Activated T-cell treated with anti-CD3 and anti-CD28 coated beads, Interleukin-2, amount 50 U/mL, for 72 hours (primary cell): Measurements from ENCODE around the gene PLD5. TPM values are rescaled to one million over a fixed set of nuclear protein-coding genes. Genes with fewer than 3 reads are reported as not detected.
A peak's percentile ranks its signal among the peaks of the same experiment; 100 is the strongest.

Experiments
- ATAC-seq, 2 donors: fragments of 150-1000 bp; cut with Tn5 transposase; replicated peaks in 1 of 2; 2 replicates each; pipeline ENCODE4 v1.10.0; 2021; ENCODE audit warnings: moderate library complexity in 2 of 2, mild to moderate bottlenecking in 1 of 2
- DNase-seq, 2 donors: peaks; one replicate each; pipeline ENCODE4 v3.0.0; 2021 to 2022; ENCODE audit warnings: mixed read lengths in 1 of 2
- H3K27ac Mint-ChIP-seq: one replicate; pipeline ENCODE4 v1.8.0; 2022; ENCODE audit warnings: mild to moderate bottlenecking, moderate library complexity, mixed read lengths
- H3K27me3 Mint-ChIP-seq: one replicate; pipeline ENCODE4 v1.8.0; 2022; ENCODE audit warnings: low read depth, mixed read lengths
- H3K36me3 Mint-ChIP-seq, 2 donors: one replicate each; pipeline ENCODE4 v1.8.0; 2022; ENCODE audit warnings: mixed read lengths in 2 of 2, mild to moderate bottlenecking in 1 of 2; ENCODE audit not compliant: insufficient read depth in 2 of 2
- H3K4me1 Mint-ChIP-seq: one replicate; pipeline ENCODE4 v1.8.0; 2022; ENCODE audit warnings: low read depth, mixed read lengths
- H3K4me3 Mint-ChIP-seq, 2 donors: one replicate each; pipeline ENCODE4 v1.8.0; 2022; ENCODE audit warnings: mild to moderate bottlenecking in 2 of 2, mixed read lengths in 2 of 2, moderate library complexity in 2 of 2
- H3K9me3 Mint-ChIP-seq, 2 donors: one replicate each; pipeline ENCODE4 v1.8.0; 2022; ENCODE audit warnings: mixed read lengths in 2 of 2
- total RNA-seq, 2 donors: library from RNA; stranded (reverse); gene quantifications; one replicate each; pipeline ENCODE4 v1.2.3, GENCODE V29; 2022

The PLD5 gene
- total RNA-seq, 2 donors from 2014 or later, result not detected

GRCh38 chr1:242178924-242179708 is 345.4 kb downstream of the PLD5 start:
- H3K27ac Mint-ChIP-seq, result no peak overlapping the region
- DNase-seq (no peak), ATAC-seq (no peak)
- no peaks in the 10 kb centered on the region for H3K4me1 Mint-ChIP-seq
- no peaks in the 10 kb centered on the region for H3K27me3 Mint-ChIP-seq
- no peak overlapping the region for H3K4me3 Mint-ChIP-seq
- peaks cover 1 to 2% of the 10 kb centered on the region in 2 donors for H3K9me3 Mint-ChIP-seq
- H3K36me3 Mint-ChIP-seq, result no peaks in the 10 kb centered on the region

DNA sequence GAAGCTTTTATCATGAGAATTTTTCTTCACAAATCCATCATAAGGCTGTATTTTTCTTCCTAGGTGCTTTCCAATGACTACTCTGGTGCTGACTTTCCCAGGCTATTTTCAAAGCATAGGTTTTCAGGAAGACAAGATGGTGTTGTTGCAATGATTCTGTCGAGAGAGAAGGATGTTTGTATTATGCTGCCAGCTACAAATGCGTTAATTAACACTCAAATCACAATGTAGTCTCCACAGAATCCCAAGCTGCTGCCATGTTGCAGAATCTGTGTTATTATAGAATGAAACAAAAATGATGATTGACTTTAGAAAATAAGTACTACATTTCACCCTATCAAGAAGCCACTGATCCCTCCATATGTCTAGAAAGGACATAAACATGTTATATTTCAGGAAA is 346.1 kb downstream of the PLD5 start:
- Mint-ChIP-seq H3K27me3 (no peaks in the 10 kb centered on the region), H3K36me3 (no peaks in the 10 kb centered on the region), H3K4me3 (no peak overlapping the region), H3K27ac (no peak overlapping the region), H3K9me3 (peaks cover 1 to 2% of the 10 kb centered on the region in 2 donors), H3K4me1 (no peaks in the 10 kb centered on the region)
- no peak for ATAC-seq
- no peak for DNase-seq

GRCh38 chr1:242162140-242162539 is 362.4 kb downstream of the PLD5 start:
- Mint-ChIP-seq H3K4me1 (no peaks in the 10 kb centered on the region), H3K27me3 (no peaks in the 10 kb centered on the region), H3K27ac (no peak overlapping the region), H3K4me3 (no peak overlapping the region), H3K36me3 (no peaks in the 10 kb centered on the region), H3K9me3 (peaks cover 0 to 1% of the 10 kb centered on the region in 2 donors)
- DNase-seq, result no peak
- no peak for ATAC-seq

GRCh38 chr1:242147096-242147976 is 377.2 kb downstream of the PLD5 start:
- H3K4me3 Mint-ChIP-seq, result peak overlapping the region in 1 of 2 donors; percentile 11
- no peak for ATAC-seq
- H3K27ac Mint-ChIP-seq, result no peak overlapping the region
- H3K36me3 Mint-ChIP-seq, result peaks cover 0 to 1% of the 10 kb centered on the region in 2 donors
- H3K4me1 Mint-ChIP-seq, result no peaks in the 10 kb centered on the region
- H3K27me3 Mint-ChIP-seq, result no peaks in the 10 kb centered on the region
- no peak for DNase-seq
- no peaks in the 10 kb centered on the region for H3K9me3 Mint-ChIP-seq

DNA sequence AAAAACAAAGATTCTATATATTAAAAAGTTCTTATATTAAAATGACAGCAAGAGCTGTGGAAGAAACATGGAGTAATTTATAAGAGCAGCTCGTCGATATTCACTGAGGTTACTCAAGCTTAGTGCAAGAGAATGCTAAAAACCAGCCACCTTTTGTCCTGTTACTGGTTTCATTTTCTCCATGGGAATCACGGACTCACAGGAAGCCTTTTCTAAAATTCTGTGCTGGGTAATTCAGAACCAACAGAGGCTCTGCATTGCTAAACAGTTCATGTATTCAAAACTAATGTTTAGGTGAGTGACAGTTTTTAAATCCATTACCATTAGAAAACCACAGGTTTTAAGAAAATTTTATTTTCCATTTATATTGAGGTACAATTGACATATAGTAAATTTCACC is 377.8 kb downstream of the PLD5 start:
- Mint-ChIP-seq H3K4me1 (no peaks in the 10 kb centered on the region), H3K4me3 (no peak overlapping the region), H3K27ac (no peak overlapping the region), H3K27me3 (no peaks in the 10 kb centered on the region), H3K36me3 (peaks cover 0 to 1% of the 10 kb centered on the region in 2 donors), H3K9me3 (no peaks in the 10 kb centered on the region)
- ATAC-seq (no peak), DNase-seq (no peak)

GRCh38 chr1:242140836-242141235 is 383.7 kb downstream of the PLD5 start:
- peaks cover 0 to 1% of the 10 kb centered on the region in 2 donors for H3K36me3 Mint-ChIP-seq
- no peak for ATAC-seq
- DNase-seq, result no peak
- H3K4me1 Mint-ChIP-seq, result peaks cover 5% of the 10 kb centered on the region
- H3K9me3 Mint-ChIP-seq, result no peaks in the 10 kb centered on the region
- H3K27me3 Mint-ChIP-seq, result peaks cover 6% of the 10 kb centered on the region
- H3K4me3 Mint-ChIP-seq, result no peak overlapping the region
- H3K27ac Mint-ChIP-seq, result no peak overlapping the region

DNA sequence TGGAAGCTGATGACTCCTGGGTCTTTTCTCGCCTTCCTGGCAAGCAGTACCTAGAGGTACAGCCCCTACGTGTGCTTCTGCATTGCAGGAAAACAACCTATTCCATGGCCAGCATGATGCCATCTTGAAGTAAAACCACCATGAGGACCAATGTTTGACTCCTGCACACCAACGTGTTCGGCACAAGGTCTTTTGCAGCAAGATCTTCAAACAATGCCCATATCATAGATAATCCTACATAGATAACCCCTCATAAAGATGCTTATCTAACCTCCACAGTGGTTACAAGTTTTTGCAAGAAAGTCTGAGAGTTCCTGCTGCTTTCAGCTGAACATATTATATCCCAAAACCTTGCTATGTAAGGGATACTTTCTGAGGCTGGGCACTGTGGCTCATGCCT is 384.5 kb downstream of the PLD5 start:
- H3K4me1 Mint-ChIP-seq, result peaks cover 5% of the 10 kb centered on the region
- H3K27ac Mint-ChIP-seq, result no peak overlapping the region
- no peaks in the 10 kb centered on the region for H3K36me3 Mint-ChIP-seq
- DNase-seq, result no peak
- peaks cover 6% of the 10 kb centered on the region for H3K27me3 Mint-ChIP-seq
- no peak for ATAC-seq
- no peak overlapping the region for H3K4me3 Mint-ChIP-seq
- no peaks in the 10 kb centered on the region for H3K9me3 Mint-ChIP-seq

GRCh38 chr1:242139442-242139841 is 385.1 kb downstream of the PLD5 start:
- Mint-ChIP-seq H3K27me3 (peaks cover 6% of the 10 kb centered on the region), H3K4me1 (peaks cover 5% of the 10 kb centered on the region), H3K4me3 (no peak overlapping the region), H3K36me3 (no peaks in the 10 kb centered on the region), H3K9me3 (no peaks in the 10 kb centered on the region), H3K27ac (no peak overlapping the region)
- DNase-seq, result no peak
- no peak for ATAC-seq

DNA sequence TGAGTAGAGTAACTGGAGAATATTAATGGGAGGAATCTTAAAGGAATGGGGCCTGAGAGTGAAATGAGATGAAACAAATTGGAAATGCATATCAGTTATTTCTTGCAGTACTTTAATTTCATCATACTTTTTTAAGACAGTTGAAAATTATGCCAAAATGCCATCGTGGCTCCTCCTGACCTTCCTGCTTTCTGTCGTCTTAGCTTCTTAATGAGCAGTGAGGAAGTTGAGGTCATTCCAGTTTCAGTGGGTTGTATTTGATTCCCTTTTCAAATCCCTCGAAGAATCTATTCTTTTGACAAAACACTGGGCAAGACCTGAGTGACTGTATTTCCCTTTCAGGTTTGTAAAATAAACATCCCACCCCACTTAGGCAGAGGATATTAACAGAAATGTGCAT is 390.7 kb downstream of the PLD5 start:
- ATAC-seq (no peak), DNase-seq (no peak)
- H3K27ac Mint-ChIP-seq, result no peak overlapping the region
- no peaks in the 10 kb centered on the region for H3K27me3 Mint-ChIP-seq
- peaks cover 3 to 6% of the 10 kb centered on the region in 2 donors for H3K9me3 Mint-ChIP-seq
- H3K4me1 Mint-ChIP-seq, result no peaks in the 10 kb centered on the region
- H3K4me3 Mint-ChIP-seq, result no peak overlapping the region
- H3K36me3 Mint-ChIP-seq, result no peaks in the 10 kb centered on the region

DNA sequence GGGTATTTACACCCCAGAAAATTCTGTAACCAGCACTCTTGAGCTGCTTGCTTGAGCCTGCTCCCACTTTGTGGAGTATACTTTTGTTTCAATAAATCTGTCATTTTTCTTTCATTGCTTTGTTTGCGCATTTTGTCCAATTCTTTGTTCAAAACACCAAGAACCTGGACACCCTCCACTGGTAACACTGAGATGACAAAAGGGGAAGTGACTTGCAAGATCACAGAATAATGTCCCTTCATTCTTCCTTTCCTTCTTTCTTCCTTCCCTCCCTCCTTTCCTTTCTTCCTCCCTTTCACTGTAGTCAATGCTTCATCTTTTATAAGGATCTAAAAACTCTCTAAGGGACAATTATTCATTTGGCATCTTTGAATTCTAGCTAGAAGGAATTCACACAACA is 391.1 kb downstream of the PLD5 start:
- Mint-ChIP-seq H3K36me3 (no peaks in the 10 kb centered on the region), H3K4me3 (no peak overlapping the region), H3K9me3 (peaks cover 3 to 6% of the 10 kb centered on the region in 2 donors), H3K27me3 (no peaks in the 10 kb centered on the region), H3K27ac (no peak overlapping the region), H3K4me1 (no peaks in the 10 kb centered on the region)
- ATAC-seq (no peak), DNase-seq (no peak)

DNA sequence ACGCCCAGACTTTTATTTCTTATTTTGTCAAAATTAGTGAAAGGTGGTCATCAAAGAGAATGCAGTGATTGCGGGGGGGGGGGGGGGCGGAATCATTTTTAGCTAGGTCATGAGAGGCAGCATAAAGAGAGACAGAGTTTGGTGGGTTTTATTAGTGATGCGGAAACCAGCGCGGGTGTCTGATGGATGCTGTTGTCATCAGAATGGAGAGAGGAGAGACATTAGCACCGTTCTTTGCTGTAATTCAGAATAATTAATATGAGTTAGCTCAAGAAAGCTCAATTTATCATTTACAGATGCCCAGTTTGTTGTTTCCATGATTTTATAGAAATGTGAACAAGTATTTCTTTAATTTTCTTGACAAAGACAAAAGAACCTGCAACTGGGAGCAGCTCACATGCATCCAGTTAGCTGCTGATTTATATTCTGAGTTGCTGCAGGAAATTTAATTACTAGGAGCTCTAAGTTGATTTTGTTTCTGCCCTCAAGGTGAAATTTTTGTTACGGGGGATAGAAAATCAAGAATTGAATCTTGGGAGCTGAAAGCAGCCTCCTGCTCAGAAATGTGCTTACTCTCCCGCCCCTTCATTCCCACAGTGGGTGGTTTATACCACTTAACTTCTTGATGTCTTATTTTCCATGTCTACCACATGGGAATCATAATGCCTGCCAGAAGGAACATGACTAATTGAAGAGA is 392.2 kb downstream of the PLD5 start:
- H3K27me3 Mint-ChIP-seq, result no peaks in the 10 kb centered on the region
- DNase-seq, result no peak

DNA sequence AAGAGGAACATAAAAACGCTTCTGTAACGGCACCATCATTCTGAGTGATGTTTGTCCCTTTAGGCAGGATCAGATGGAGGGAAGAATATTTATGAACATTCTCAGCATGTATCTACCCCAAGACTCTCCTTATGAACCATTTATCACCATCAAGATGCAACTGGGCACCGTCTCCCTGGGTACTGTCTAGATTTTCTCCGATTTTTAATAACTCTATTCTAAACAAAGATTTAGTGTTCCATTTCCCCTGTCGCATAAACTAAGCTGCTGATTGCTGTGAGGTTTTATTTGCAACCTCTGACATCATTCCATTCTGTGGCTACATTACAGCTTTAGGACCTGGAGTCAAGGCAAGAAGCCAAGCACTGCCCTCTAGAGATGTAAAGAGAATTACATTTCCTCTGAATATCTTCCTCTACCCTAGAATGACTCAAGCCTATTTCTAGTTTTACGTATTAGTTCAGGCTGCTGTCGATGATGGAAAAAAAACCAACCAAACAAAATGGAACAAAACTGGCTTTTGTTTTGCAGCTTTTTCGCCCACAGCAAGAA is 395.5 kb downstream of the PLD5 start:
- DNase-seq (no peak), ATAC-seq (no peak)
- Mint-ChIP-seq H3K27me3 (no peaks in the 10 kb centered on the region), H3K27ac (no peak overlapping the region), H3K4me1 (no peaks in the 10 kb centered on the region), H3K4me3 (no peak overlapping the region), H3K36me3 (no peaks in the 10 kb centered on the region), H3K9me3 (peaks cover 3 to 8% of the 10 kb centered on the region in 2 donors)

More for the DNA sequence above, 392.2 kb downstream of the PLD5 start:
- peaks cover 3 to 7% of the 10 kb centered on the region in 2 donors for H3K9me3 Mint-ChIP-seq
- no peaks in the 10 kb centered on the region for H3K36me3 Mint-ChIP-seq
- H3K27ac Mint-ChIP-seq, result no peak overlapping the region
- H3K4me1 Mint-ChIP-seq, result no peaks in the 10 kb centered on the region
- ATAC-seq, result no peak
- H3K4me3 Mint-ChIP-seq, result no peak overlapping the region

DNA sequence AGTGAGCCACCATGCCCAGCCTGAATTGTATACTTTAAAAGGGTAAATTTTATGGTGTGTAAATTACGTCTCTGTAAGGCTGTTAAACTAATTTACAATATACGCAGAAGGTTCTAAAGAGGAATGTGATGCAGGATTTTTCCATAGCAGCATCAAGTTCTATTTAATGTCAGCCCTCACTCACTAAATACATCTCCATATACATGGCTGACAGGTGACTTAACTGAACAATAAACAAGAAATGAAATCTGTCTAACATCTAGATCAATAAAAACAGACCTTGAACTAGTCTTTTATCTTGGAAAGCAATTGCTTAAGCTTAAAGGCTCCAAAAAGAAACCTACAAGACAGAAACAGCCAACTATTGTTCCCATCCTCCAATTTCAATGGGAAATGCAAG is 404.1 kb downstream of the PLD5 start:
- DNase-seq (no peak), ATAC-seq (no peak)
- no peaks in the 10 kb centered on the region for H3K36me3 Mint-ChIP-seq
- no peak overlapping the region for H3K4me3 Mint-ChIP-seq
- H3K27ac Mint-ChIP-seq, result no peak overlapping the region
- no peaks in the 10 kb centered on the region for H3K9me3 Mint-ChIP-seq
- no peaks in the 10 kb centered on the region for H3K27me3 Mint-ChIP-seq
- H3K4me1 Mint-ChIP-seq, result no peaks in the 10 kb centered on the region
